NCI-H1048 (cell line): ENCODE measurements around the gene U2AF1L4.
A peak's percentile ranks its signal among the peaks of the same experiment; 100 is the strongest.

ENCODE experiments used
- DNase-seq: peaks from one replicate; lab custom pipeline; 2025; lab: John Stamatoyannopoulos, UW

U2AF1L4 gene

GRCh38 chr19:35712567-35713505 lies 32.4 kb downstream of the U2AF1L4 start:
- no peak for DNase-seq

GRCh38 chr19:35710784-35711723 lies 34.2 kb downstream of the U2AF1L4 start:
- DNase-seq = no peak

- no peak for DNase-seq
These were observed 36.8 kb downstream of the U2AF1L4 start for GRCh38 chr19:35708391-35708790.

GRCh38 chr19:35704218-35704617 lies 41.0 kb downstream of the U2AF1L4 start, which contains the start of gene ZBTB32:
TSS of gene ZBTB32 (plus strand) at chr19:35704558. CDS start at chr19:35714627, 10,069 bp downstream.
- DNase-seq = peak; percentile 79

GRCh38 chr19:35703343-35703742 lies 41.9 kb downstream of the U2AF1L4 start:
- no peak for DNase-seq

GRCh38 chr19:35702223-35703012 lies 42.8 kb downstream of the U2AF1L4 start:
- peak; percentile 79 for DNase-seq

- DNase-seq = no peak
These were observed 48.4 kb downstream of the U2AF1L4 start for GRCh38 chr19:35696835-35697234.

- no peak for DNase-seq
These were observed 49.3 kb downstream of the U2AF1L4 start for GRCh38 chr19:35695895-35696422.

GRCh38 chr19:35693835-35694599 lies 51.2 kb downstream of the U2AF1L4 start:
- DNase-seq = peak; percentile 43

GRCh38 chr19:35693422-35693821 lies 51.8 kb downstream of the U2AF1L4 start:
- no peak for DNase-seq
